ENCODE data around the gene CELF4.

Gene CELF4

GRCh38 chr18:37499044-37499443 lies 66.6 kb downstream of the CELF4 start:
- in situ Hi-C loops (cut with HindIII; ENCODE audit: low sequenced_read_pairs): loop anchor here (25.0 kb wide), 2 partner anchors 238 to 562 kb away; no protein-coding TSS in a partner anchor

GRCh38 chr18:37497853-37498518 lies 67.6 kb downstream of the CELF4 start:
- in situ Hi-C loops (cut with HindIII; ENCODE audit: low sequenced_read_pairs): loop anchor here (25.0 kb wide), 2 partner anchors 239 to 561 kb away; no protein-coding TSS in a partner anchor

GRCh38 chr18:37496568-37496967 lies 69.0 kb downstream of the CELF4 start:
- in situ Hi-C loops (cut with HindIII; ENCODE audit: low sequenced_read_pairs): loop anchor here (25.0 kb wide), 2 partner anchors 241 to 559 kb away; no protein-coding TSS in a partner anchor

GRCh38 chr18:37495354-37495753 lies 70.2 kb downstream of the CELF4 start:
- in situ Hi-C loops (cut with HindIII; ENCODE audit: low sequenced_read_pairs): loop anchor here (25.0 kb wide), 2 partner anchors 242 to 558 kb away; no protein-coding TSS in a partner anchor

- in situ Hi-C loops (cut with HindIII; ENCODE audit: low sequenced_read_pairs): loop anchor here (25.0 kb wide), 2 partner anchors 243 to 557 kb away; no protein-coding TSS in a partner anchor
These were observed 71.2 kb downstream of the CELF4 start for GRCh38 chr18:37494406-37494805.

- in situ Hi-C loops (cut with HindIII; ENCODE audit: low sequenced_read_pairs): loop anchor here (25.0 kb wide), 2 partner anchors 244 to 556 kb away; no protein-coding TSS in a partner anchor
These were observed 72.2 kb downstream of the CELF4 start for GRCh38 chr18:37493352-37493935.

GRCh38 chr18:37492952-37493351 lies 72.6 kb downstream of the CELF4 start:
- in situ Hi-C loops (cut with HindIII; ENCODE audit: low sequenced_read_pairs): loop anchor here (25.0 kb wide), 2 partner anchors 244 to 556 kb away; no protein-coding TSS in a partner anchor

GRCh38 chr18:37491526-37491925 lies 74.1 kb downstream of the CELF4 start:
- in situ Hi-C loops (cut with HindIII; ENCODE audit: low sequenced_read_pairs): loop anchor here (25.0 kb wide), 2 partner anchors 246 to 554 kb away; no protein-coding TSS in a partner anchor

GRCh38 chr18:37489998-37490397 lies 75.6 kb downstream of the CELF4 start:
- in situ Hi-C loops (cut with HindIII; ENCODE audit: low sequenced_read_pairs): loop anchor here (10.0 to 25.0 kb wide), 3 partner anchors 55 to 553 kb away; no protein-coding TSS in a partner anchor

GRCh38 chr18:37489011-37489410 lies 76.6 kb downstream of the CELF4 start:
- in situ Hi-C loops (cut with HindIII; ENCODE audit: low sequenced_read_pairs): loop anchor here (10.0 to 25.0 kb wide), 3 partner anchors 56 to 552 kb away; no protein-coding TSS in a partner anchor

- in situ Hi-C loops (cut with HindIII; ENCODE audit: low sequenced_read_pairs): loop anchor here (10.0 to 25.0 kb wide), 3 partner anchors 57 to 550 kb away; no protein-coding TSS in a partner anchor
These were observed 78.2 kb downstream of the CELF4 start for GRCh38 chr18:37487400-37487867.

GRCh38 chr18:37486848-37487247 lies 78.8 kb downstream of the CELF4 start:
- in situ Hi-C loops (cut with HindIII; ENCODE audit: low sequenced_read_pairs): loop anchor here (10.0 to 25.0 kb wide), 3 partner anchors 58 to 550 kb away; no protein-coding TSS in a partner anchor

GRCh38 chr18:37484983-37485834 lies 80.4 kb downstream of the CELF4 start:
- in situ Hi-C loops (cut with HindIII; ENCODE audit: low sequenced_read_pairs): loop anchor here (10.0 to 25.0 kb wide), 3 partner anchors 60 to 548 kb away; no protein-coding TSS in a partner anchor

- in situ Hi-C loops (cut with HindIII; ENCODE audit: low sequenced_read_pairs): loop anchor here (10.0 to 25.0 kb wide), 3 partner anchors 61 to 547 kb away; no protein-coding TSS in a partner anchor
These were observed 81.4 kb downstream of the CELF4 start for GRCh38 chr18:37483984-37484819.

GRCh38 chr18:37483221-37483971 lies 82.2 kb downstream of the CELF4 start:
- in situ Hi-C loops (cut with HindIII; ENCODE audit: low sequenced_read_pairs): loop anchor here (10.0 to 25.0 kb wide), 3 partner anchors 61 to 546 kb away; no protein-coding TSS in a partner anchor

GRCh38 chr18:37482433-37482832 lies 83.2 kb downstream of the CELF4 start:
- in situ Hi-C loops (cut with HindIII; ENCODE audit: low sequenced_read_pairs): loop anchor here (10.0 to 25.0 kb wide), 3 partner anchors 62 to 545 kb away; no protein-coding TSS in a partner anchor

GRCh38 chr18:37482002-37482401 lies 83.6 kb downstream of the CELF4 start:
- in situ Hi-C loops (cut with HindIII; ENCODE audit: low sequenced_read_pairs): loop anchor here (10.0 to 25.0 kb wide), 3 partner anchors 63 to 545 kb away; no protein-coding TSS in a partner anchor

- in situ Hi-C loops (cut with HindIII; ENCODE audit: low sequenced_read_pairs): loop anchor here (10.0 to 25.0 kb wide), 3 partner anchors 63 to 544 kb away; no protein-coding TSS in a partner anchor
These were observed 84.1 kb downstream of the CELF4 start for GRCh38 chr18:37481491-37481890.
